Measurements from ENCODE around the gene ZMYND10.
"Not testable (repeated sequence)": the region's sequence is repeated elsewhere in the genome, so short reads cannot be mapped to it uniquely, and the experiment has no call there.

The ZMYND10 gene

GRCh38 chr3:50324351-50325112 lies 21.0 kb downstream of the ZMYND10 start:
- DNase-seq, result peak in 2 of 4 experiments; percentile 30 to 56

GRCh38 chr3:50323614-50324199 lies 21.8 kb downstream of the ZMYND10 start:
- DNase-seq, result no peak

- no peak for DNase-seq
Observed at GRCh38 chr3:50323092-50323600, 22.4 kb downstream of the ZMYND10 start.

- DNase-seq, result no peak
Observed at GRCh38 chr3:50322386-50323091, 23.0 kb downstream of the ZMYND10 start, which contains the start of gene HYAL2. Gene HYAL2, minus strand, starts transcription at chr3:50322745. Its CDS starts 2,256 bp downstream, at chr3:50320489.

GRCh38 chr3:50322115-50322385 lies 23.5 kb downstream of the ZMYND10 start:
- DNase-seq, result no peak

- DNase-seq, result peak; percentile 74 to 79 (median 78)
Observed at GRCh38 chr3:50321336-50322114, 24.0 kb downstream of the ZMYND10 start.

GRCh38 chr3:50320853-50321335 lies 24.6 kb downstream of the ZMYND10 start:
- DNase-seq, result peak; percentile 44 to 74 (median 52)

GRCh38 chr3:50319894-50320625 lies 25.5 kb downstream of the ZMYND10 start:
- DNase-seq, result no peak

- DNase-seq, result no peak
Observed at GRCh38 chr3:50319181-50319893, 26.2 kb downstream of the ZMYND10 start.

GRCh38 chr3:50318615-50319014 lies 26.9 kb downstream of the ZMYND10 start:
- DNase-seq, result no peak

GRCh38 chr3:50318163-50318562 lies 27.4 kb downstream of the ZMYND10 start:
- DNase-seq, result no peak

- no peak for DNase-seq
Observed at GRCh38 chr3:50317300-50317699, 28.2 kb downstream of the ZMYND10 start.

- DNase-seq, result peak in 1 of 4 experiments; percentile 14
Observed at GRCh38 chr3:50316657-50317242, 28.8 kb downstream of the ZMYND10 start.

- no peak for DNase-seq
Observed at GRCh38 chr3:50314816-50315215, 30.7 kb downstream of the ZMYND10 start.

- DNase-seq, result no peak
Observed at GRCh38 chr3:50314342-50314741, 31.2 kb downstream of the ZMYND10 start.

GRCh38 chr3:50312041-50312440 lies 33.5 kb downstream of the ZMYND10 start:
- not testable (repeated sequence) for DNase-seq

- DNase-seq, result no peak
Observed at GRCh38 chr3:50304601-50305000, 40.9 kb downstream of the ZMYND10 start.

GRCh38 chr3:50303013-50303815 lies 42.3 kb downstream of the ZMYND10 start, which contains the start of gene HYAL1:
Gene HYAL1, minus strand, starts transcription at chr3:50303574. Its CDS starts 618 bp downstream, at chr3:50302956.
- no peak for DNase-seq

GRCh38 chr3:50302095-50303012 lies 43.2 kb downstream of the ZMYND10 start:
- DNase-seq, result no peak

All from activated naive CD4-positive, alpha-beta T cell (primary cell).